ENCODE measurements around the gene INPP5A.

The INPP5A gene

GRCh38 chr10:132588301-132589013 is 50.9 kb downstream of the INPP5A start:
- Mint-ChIP-seq H3K36me3 (ENCODE audit: low read depth) (peaks cover 4% of the 10 kb centered on the region), H3K4me1 (peaks cover 61% of the 10 kb centered on the region), H3K4me3 (peak overlapping the region; percentile 73)

GRCh38 chr10:132589015-132589414 is 51.4 kb downstream of the INPP5A start:
- DNase-seq (no peak), ATAC-seq (no peak)
- Mint-ChIP-seq H3K27ac (peak overlapping the region; percentile 89), H3K4me3 (peak overlapping the region; percentile 73), H3K36me3 (ENCODE audit: low read depth) (peaks cover 4% of the 10 kb centered on the region), H3K4me1 (peaks cover 65% of the 10 kb centered on the region), H3K27me3 (peaks cover 3% of the 10 kb centered on the region), H3K9me3 (no peaks in the 10 kb centered on the region)

More at GRCh38 chr10:132588301-132589013, 50.9 kb downstream of the INPP5A start:
- H3K9me3 Mint-ChIP-seq, result no peaks in the 10 kb centered on the region
- DNase-seq (peak; percentile 59), ATAC-seq (peak; percentile 70)
- peak overlapping the region; percentile 89 for H3K27ac Mint-ChIP-seq
- H3K27me3 Mint-ChIP-seq, result peaks cover 3% of the 10 kb centered on the region

- DNase-seq, result no peak
- no peak overlapping the region for H3K4me3 Mint-ChIP-seq
- no peak overlapping the region for H3K27ac Mint-ChIP-seq
- peaks cover 4% of the 10 kb centered on the region for H3K36me3 Mint-ChIP-seq (ENCODE audit: low read depth)
- no peaks in the 10 kb centered on the region for H3K9me3 Mint-ChIP-seq
- peaks cover 3% of the 10 kb centered on the region for H3K27me3 Mint-ChIP-seq
- peaks cover 70% of the 10 kb centered on the region for H3K4me1 Mint-ChIP-seq
- ATAC-seq, result no peak
Observed at GRCh38 chr10:132589681-132590080, 52.1 kb downstream of the INPP5A start.

GRCh38 chr10:132590094-132590751 is 52.6 kb downstream of the INPP5A start:
- Mint-ChIP-seq H3K4me1 (peaks cover 75% of the 10 kb centered on the region), H3K4me3 (no peak overlapping the region), H3K27me3 (peaks cover 3% of the 10 kb centered on the region), H3K36me3 (ENCODE audit: low read depth) (peaks cover 4% of the 10 kb centered on the region), H3K9me3 (no peaks in the 10 kb centered on the region), H3K27ac (no peak overlapping the region)
- DNase-seq, result no peak
- no peak for ATAC-seq

GRCh38 chr10:132590752-132591121 is 53.1 kb downstream of the INPP5A start:
- peaks cover 3% of the 10 kb centered on the region for H3K27me3 Mint-ChIP-seq
- peaks cover 4% of the 10 kb centered on the region for H3K36me3 Mint-ChIP-seq (ENCODE audit: low read depth)
- ATAC-seq, result no peak
- H3K27ac Mint-ChIP-seq, result no peak overlapping the region
- peaks cover 76% of the 10 kb centered on the region for H3K4me1 Mint-ChIP-seq
- no peak overlapping the region for H3K4me3 Mint-ChIP-seq
- no peaks in the 10 kb centered on the region for H3K9me3 Mint-ChIP-seq
- DNase-seq, result no peak

- Mint-ChIP-seq H3K36me3 (ENCODE audit: low read depth) (peaks cover 4% of the 10 kb centered on the region), H3K4me1 (peaks cover 78% of the 10 kb centered on the region), H3K27ac (no peak overlapping the region), H3K27me3 (peaks cover 3% of the 10 kb centered on the region), H3K4me3 (no peak overlapping the region), H3K9me3 (no peaks in the 10 kb centered on the region)
- DNase-seq (no peak), ATAC-seq (no peak)
Observed at GRCh38 chr10:132591166-132591971, 53.8 kb downstream of the INPP5A start.

- Mint-ChIP-seq H3K27ac (peak overlapping the region; percentile 15), H3K4me3 (peak overlapping the region; percentile 5), H3K36me3 (ENCODE audit: low read depth) (peaks cover 1% of the 10 kb centered on the region), H3K4me1 (peaks cover 69% of the 10 kb centered on the region), H3K27me3 (peaks cover 3% of the 10 kb centered on the region), H3K9me3 (no peaks in the 10 kb centered on the region)
- no peak for ATAC-seq
- DNase-seq, result no peak
Observed at GRCh38 chr10:132592790-132593383, 55.3 kb downstream of the INPP5A start.

GRCh38 chr10:132593389-132593788 is 55.8 kb downstream of the INPP5A start:
- Mint-ChIP-seq H3K4me1 (peaks cover 66% of the 10 kb centered on the region), H3K36me3 (ENCODE audit: low read depth) (peaks cover 3% of the 10 kb centered on the region), H3K27ac (peak overlapping the region; percentile 15), H3K4me3 (peak overlapping the region; percentile 5), H3K9me3 (peaks cover 3% of the 10 kb centered on the region), H3K27me3 (peaks cover 3% of the 10 kb centered on the region)
- ATAC-seq, result peak; percentile 59
- DNase-seq, result no peak

- DNase-seq (no peak), ATAC-seq (peak; percentile 41)
- Mint-ChIP-seq H3K27ac (peak overlapping the region; percentile 15), H3K27me3 (no peaks in the 10 kb centered on the region), H3K36me3 (ENCODE audit: low read depth) (peaks cover 6% of the 10 kb centered on the region), H3K4me1 (peaks cover 58% of the 10 kb centered on the region), H3K4me3 (peak overlapping the region; percentile 5), H3K9me3 (peaks cover 11% of the 10 kb centered on the region)
Observed at GRCh38 chr10:132593900-132594876, 56.6 kb downstream of the INPP5A start.

- peaks cover 11% of the 10 kb centered on the region for H3K9me3 Mint-ChIP-seq
- H3K36me3 Mint-ChIP-seq (ENCODE audit: low read depth), result peaks cover 11% of the 10 kb centered on the region
- ATAC-seq (no peak), DNase-seq (no peak)
- no peak overlapping the region for H3K27ac Mint-ChIP-seq
- peaks cover 58% of the 10 kb centered on the region for H3K4me1 Mint-ChIP-seq
- no peak overlapping the region for H3K4me3 Mint-ChIP-seq
- H3K27me3 Mint-ChIP-seq, result no peaks in the 10 kb centered on the region
Observed at GRCh38 chr10:132595021-132595420, 57.4 kb downstream of the INPP5A start.

- Mint-ChIP-seq H3K27ac (no peak overlapping the region), H3K36me3 (ENCODE audit: low read depth) (peaks cover 16% of the 10 kb centered on the region), H3K4me3 (no peak overlapping the region), H3K4me1 (peaks cover 53% of the 10 kb centered on the region), H3K27me3 (no peaks in the 10 kb centered on the region), H3K9me3 (peaks cover 17% of the 10 kb centered on the region)
- ATAC-seq, result no peak
- no peak for DNase-seq
Observed at GRCh38 chr10:132595854-132596253, 58.3 kb downstream of the INPP5A start.

GRCh38 chr10:132596742-132597279 is 59.2 kb downstream of the INPP5A start:
- Mint-ChIP-seq H3K27ac (no peak overlapping the region), H3K4me3 (no peak overlapping the region), H3K4me1 (peaks cover 43% of the 10 kb centered on the region), H3K9me3 (peaks cover 17% of the 10 kb centered on the region), H3K27me3 (no peaks in the 10 kb centered on the region), H3K36me3 (ENCODE audit: low read depth) (peaks cover 16% of the 10 kb centered on the region)
- DNase-seq, result no peak
- no peak for ATAC-seq

- Mint-ChIP-seq H3K4me3 (no peak overlapping the region), H3K27me3 (no peaks in the 10 kb centered on the region), H3K4me1 (peaks cover 39% of the 10 kb centered on the region)
Observed at GRCh38 chr10:132597654-132598053, 60.1 kb downstream of the INPP5A start.

More at GRCh38 chr10:132597654-132598053, 60.1 kb downstream of the INPP5A start:
- DNase-seq, result no peak
- ATAC-seq, result no peak
- Mint-ChIP-seq H3K36me3 (ENCODE audit: low read depth) (peaks cover 16% of the 10 kb centered on the region), H3K9me3 (peaks cover 17% of the 10 kb centered on the region), H3K27ac (no peak overlapping the region)
